Uterus (tissue), 4 donors: ENCODE measurements around the gene BCDIN3D. TPM values are rescaled to one million over a fixed set of nuclear protein-coding genes. Genes with fewer than 3 reads are reported as not detected.
A peak's percentile ranks its signal among the peaks of the same experiment; 100 is the strongest.

ENCODE experiments used
- DNase-seq, 2 donors: peaks; one replicate each; pipeline ENCODE4 v3.0.0-alpha.2; 2019 to 2020
- H3K27ac ChIP-seq, 2 donors: fragments of 200-600 bp; sonication (generic); 1 replicate in 1 of 2; 2 replicates in 1 of 2; pipeline ENCODE4 v1.5.1; 2016 to 2018
- H3K27me3 ChIP-seq, 2 donors: fragments of 200-600 bp; sonication (generic); one replicate each; pipeline ENCODE4 v1.5.1; 2018 to 2019; ENCODE audit warnings: control low read depth in 1 of 2
- H3K36me3 ChIP-seq, 2 donors: fragments of 200-600 bp; sonication (generic); one replicate each; pipeline ENCODE4 v1.5.1; 2019; ENCODE audit warnings: control low read depth in 1 of 2
- H3K4me1 ChIP-seq, 2 donors: fragments of 200-600 bp; sonication (generic); one replicate each; pipeline ENCODE4 v1.5.1; 2018 to 2019; ENCODE audit warnings: control low read depth in 1 of 2
- H3K4me3 ChIP-seq, 2 donors: fragments of 200-600 bp; sonication (generic); 1 replicate in 1 of 2; 2 replicates in 1 of 2; pipeline ENCODE4 v1.5.1; 2018 to 2019; ENCODE audit warnings: mild to moderate bottlenecking in 1 of 2
- H3K9me3 ChIP-seq, 2 donors: fragments of 200-600 bp; sonication (generic); one replicate each; pipeline ENCODE4 v1.5.1; 2019; ENCODE audit warnings: control low read depth in 1 of 2
- POLR2A ChIP-seq, 2 donors: fragments of 450-650 bp; IDR thresholded peaks; one replicate each; pipeline ENCODE4 v1.6.1; 2016; ENCODE audit warnings: antibody characterized with exemption in 2 of 2, mild to moderate bottlenecking in 1 of 2, moderate library complexity in 1 of 2
- intact Hi-C: fragments of 100-400 bp; cut with DNase I; formaldehyde crosslinking; loops from one replicate; pipeline ENCODE4 v1.15.1; 2023; ENCODE audit warnings: low total_unique reads
- total RNA-seq, 4 donors: library from RNA; depleted of rRNA in 3 of 4; stranded (reverse); fragments of >200 nt in 3 of 4; gene quantifications; one replicate each; pipeline versions ENCODE4 v1.1.0 to v1.2.4, GENCODE V29; 2014 to 2023
- TF ChIP-seq, protein P1 (sequence below), 4 experiments: fragments of 200-600 bp in 2 of 4; fragments of 450-650 bp in 2 of 4; sonication (generic) in 2 of 4; IDR thresholded peaks; one replicate each; pipeline ENCODE4 v1.5.1; 2016 to 2019; ENCODE audit warnings: antibody characterized with exemption in 4 of 4, mild to moderate bottlenecking in 2 of 4, moderate library complexity in 1 of 4
- donor health status: DM: yes; HTN: yes; CAD: no.

The BCDIN3D gene
- total RNA-seq, 4 donors from 2014 or later, result 2.1 to 7.2 (median 2.7) TPM

DNA sequence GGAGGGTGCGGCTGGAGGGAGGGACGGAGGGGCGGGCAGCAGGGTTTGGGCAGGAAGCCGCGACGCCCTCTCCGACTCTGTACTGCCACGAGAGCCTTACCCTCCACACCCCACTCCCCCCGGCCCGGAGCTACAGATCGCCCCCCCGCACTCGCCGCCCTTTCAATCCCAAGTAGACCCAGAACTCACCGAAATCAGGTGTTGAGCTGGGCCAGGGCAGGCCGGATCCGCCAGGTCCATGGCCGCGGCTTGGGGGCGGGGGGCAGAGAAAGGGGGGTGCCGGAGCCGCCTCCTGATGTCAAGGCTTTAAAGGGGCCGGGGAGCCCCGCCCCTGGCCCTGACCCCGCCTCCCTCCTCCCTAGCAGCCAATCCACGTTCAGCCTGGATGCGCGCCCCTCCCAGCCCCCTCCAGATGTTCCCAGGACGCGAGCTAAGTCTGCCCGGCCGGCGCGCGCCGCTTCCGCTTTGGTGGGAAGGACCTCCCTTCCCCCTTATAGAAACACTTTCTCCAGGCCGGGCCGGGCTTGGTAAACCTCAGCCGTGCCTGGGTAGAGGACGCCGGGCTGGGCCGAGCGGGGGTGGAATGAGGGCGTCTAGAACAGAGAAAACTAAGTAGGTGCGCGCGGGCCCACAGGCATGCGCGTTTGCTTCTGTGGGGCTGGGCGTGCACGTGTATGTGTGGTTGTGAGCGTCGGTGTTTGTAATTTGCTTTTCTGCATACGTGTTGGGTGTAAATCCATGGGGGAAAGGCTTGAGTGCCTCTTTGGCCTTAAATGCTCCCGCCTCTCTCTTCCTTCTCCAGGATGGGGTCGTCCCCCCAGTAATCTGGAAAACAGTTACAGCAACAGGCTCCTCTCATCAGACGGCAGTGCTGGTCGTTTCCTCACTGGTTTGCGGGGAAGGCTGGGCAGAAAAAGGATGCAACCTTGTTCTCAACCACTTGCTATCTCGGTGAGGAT, 14.5 kb downstream of the BCDIN3D start, which contains the start of gene NCKAP5L:
Gene NCKAP5L (minus strand): TSS at position 281 of the 959 bp plus-strand sequence. CDS start 24,369 bp downstream, outside the sequence.
- Histone ChIP-seq H3K27me3 (no peaks in the 10 kb centered on the region), H3K36me3 (no peaks in the 10 kb centered on the region), H3K4me3 (peak within 1 kb of the TSS; percentile 90 to 95), H3K27ac (peak within 1 kb of the TSS; percentile 86 to 91), H3K9me3 (no peaks in the 10 kb centered on the region), H3K4me1 (peaks cover 0 to 4% of the 10 kb centered on the region in 2 donors)
- intact Hi-C loops, result no loop called here
- TF ChIP-seq, protein P1, sequence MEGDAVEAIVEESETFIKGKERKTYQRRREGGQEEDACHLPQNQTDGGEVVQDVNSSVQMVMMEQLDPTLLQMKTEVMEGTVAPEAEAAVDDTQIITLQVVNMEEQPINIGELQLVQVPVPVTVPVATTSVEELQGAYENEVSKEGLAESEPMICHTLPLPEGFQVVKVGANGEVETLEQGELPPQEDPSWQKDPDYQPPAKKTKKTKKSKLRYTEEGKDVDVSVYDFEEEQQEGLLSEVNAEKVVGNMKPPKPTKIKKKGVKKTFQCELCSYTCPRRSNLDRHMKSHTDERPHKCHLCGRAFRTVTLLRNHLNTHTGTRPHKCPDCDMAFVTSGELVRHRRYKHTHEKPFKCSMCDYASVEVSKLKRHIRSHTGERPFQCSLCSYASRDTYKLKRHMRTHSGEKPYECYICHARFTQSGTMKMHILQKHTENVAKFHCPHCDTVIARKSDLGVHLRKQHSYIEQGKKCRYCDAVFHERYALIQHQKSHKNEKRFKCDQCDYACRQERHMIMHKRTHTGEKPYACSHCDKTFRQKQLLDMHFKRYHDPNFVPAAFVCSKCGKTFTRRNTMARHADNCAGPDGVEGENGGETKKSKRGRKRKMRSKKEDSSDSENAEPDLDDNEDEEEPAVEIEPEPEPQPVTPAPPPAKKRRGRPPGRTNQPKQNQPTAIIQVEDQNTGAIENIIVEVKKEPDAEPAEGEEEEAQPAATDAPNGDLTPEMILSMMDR (IDR thresholded peaks at IDR 0.05), result no peak
- TF ChIP-seq POLR2A (IDR thresholded peaks at IDR 0.05), result peak; percentile 55
- peak; percentile 96 for DNase-seq

DNA sequence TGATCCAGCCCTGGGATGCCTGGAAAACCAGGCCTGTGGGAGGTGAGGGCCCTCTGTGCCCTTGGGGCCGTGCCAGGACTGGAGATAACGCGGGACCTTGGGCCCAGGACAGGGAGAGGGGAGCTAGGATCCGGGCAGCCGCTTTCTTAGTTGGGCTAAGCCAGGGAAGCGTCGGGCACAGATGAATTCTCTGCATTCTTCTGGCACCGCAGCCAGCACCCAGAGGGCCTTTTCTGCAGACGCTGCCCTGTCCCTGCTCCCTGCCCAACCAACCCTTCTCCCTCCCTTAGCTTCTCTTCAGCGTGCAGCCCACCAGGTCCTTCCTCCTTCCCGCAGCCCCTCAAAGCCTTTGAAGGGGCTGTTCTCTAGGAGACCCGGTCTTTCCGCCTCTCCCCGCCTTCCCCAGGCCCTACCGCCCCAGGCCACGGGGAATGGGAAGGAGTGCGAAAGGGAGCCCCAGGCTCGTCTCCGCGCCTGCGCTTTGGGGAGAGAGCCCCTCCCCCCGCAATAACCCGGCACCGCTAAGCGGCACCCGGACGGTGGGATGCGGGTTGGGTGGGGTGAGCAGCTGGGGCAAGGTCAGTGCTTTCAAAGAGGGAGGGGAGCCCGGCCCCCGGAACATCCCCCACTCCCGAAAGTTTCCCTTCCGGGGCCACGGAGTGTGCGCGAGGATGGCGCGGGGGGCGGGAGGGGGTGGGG, 15.4 kb downstream of the BCDIN3D start:
- no peaks in the 10 kb centered on the region for H3K27me3 ChIP-seq
- intact Hi-C loops, result no loop called here
- H3K27ac ChIP-seq, result peak overlapping the region; percentile 86 to 91
- no peaks in the 10 kb centered on the region for H3K36me3 ChIP-seq
- H3K4me1 ChIP-seq, result peaks cover 0 to 4% of the 10 kb centered on the region in 2 donors
- H3K4me3 ChIP-seq, result peak overlapping the region; percentile 90 to 95
- peak; percentile 57 to 70 for DNase-seq
- TF ChIP-seq, protein P1 (IDR thresholded peaks at IDR 0.05), result no peak
- no peak for TF ChIP-seq POLR2A (IDR thresholded peaks at IDR 0.05)
- H3K9me3 ChIP-seq, result no peaks in the 10 kb centered on the region

DNA sequence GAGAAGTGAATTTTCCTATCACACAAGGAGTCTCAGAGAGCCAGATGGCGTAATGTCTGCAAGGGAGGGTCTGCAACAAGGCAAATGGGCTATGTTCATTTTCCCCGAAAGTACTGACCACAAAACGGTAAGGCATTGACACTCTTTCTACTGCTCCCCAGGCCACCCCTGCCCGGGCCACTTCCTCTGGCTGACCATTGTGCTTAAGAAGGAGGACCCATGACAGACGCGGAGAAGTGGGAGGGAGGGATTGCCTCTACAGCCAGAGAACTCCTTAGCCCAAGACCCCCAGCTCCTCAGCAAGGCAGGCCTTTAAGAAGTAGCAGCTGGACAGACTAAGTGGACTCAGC, 15.9 kb downstream of the BCDIN3D start:
- peak overlapping the region; percentile 86 to 91 for H3K27ac ChIP-seq

DNA sequence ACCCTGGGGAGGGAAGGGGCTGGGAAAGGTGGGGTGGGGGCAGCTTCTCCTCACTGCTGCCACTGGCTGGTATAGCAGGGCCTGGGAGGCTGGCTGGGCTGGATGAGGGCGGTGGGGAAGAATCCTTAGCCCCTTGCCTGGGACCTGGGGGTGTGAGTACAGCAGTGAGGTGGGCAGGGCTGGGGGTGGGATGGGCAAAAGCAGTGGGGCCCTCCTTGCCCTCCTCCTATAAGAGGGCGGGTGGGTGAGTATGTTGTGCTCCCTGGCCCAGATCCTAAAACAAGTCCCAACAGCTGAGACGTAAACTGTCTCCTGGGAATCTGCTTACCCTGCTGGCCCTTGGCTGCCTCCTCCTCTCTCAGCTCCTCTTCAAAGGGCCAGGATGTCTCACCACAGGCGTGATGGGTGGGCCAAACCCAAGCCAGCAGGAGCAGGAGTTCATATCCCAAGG, 16.9 kb downstream of the BCDIN3D start:
- peaks cover 0 to 4% of the 10 kb centered on the region in 2 donors for H3K4me1 ChIP-seq
- DNase-seq, result no peak
- no peak overlapping the region for H3K27ac ChIP-seq
- TF ChIP-seq, protein P1 (IDR thresholded peaks at IDR 0.05), result no peak
- no peak for TF ChIP-seq POLR2A (IDR thresholded peaks at IDR 0.05)
- H3K36me3 ChIP-seq, result no peaks in the 10 kb centered on the region
- intact Hi-C loops, result no loop called here
- no peak overlapping the region for H3K4me3 ChIP-seq
- H3K9me3 ChIP-seq, result no peaks in the 10 kb centered on the region
- H3K27me3 ChIP-seq, result no peaks in the 10 kb centered on the region

More for the DNA sequence above, 15.9 kb downstream of the BCDIN3D start:
- Histone ChIP-seq H3K4me3 (peak overlapping the region; percentile 90 to 95), H3K27me3 (no peaks in the 10 kb centered on the region), H3K9me3 (no peaks in the 10 kb centered on the region), H3K36me3 (no peaks in the 10 kb centered on the region), H3K4me1 (peaks cover 0 to 4% of the 10 kb centered on the region in 2 donors)
- no peak for DNase-seq
- intact Hi-C loops, result no loop called here
- TF ChIP-seq, protein P1 (IDR thresholded peaks at IDR 0.05), result no peak
- TF ChIP-seq POLR2A (IDR thresholded peaks at IDR 0.05), result no peak
